Heart left ventricle (tissue), 13 donors: Measurements from ENCODE around the gene HMCN2.

Source experiments
- CTCF ChIP-seq, 12 donors: fragments of 200-600 bp; sonication (generic) in 4 of 12; IDR thresholded peaks; one replicate each; pipeline versions ENCODE4 v1.5.0 to v1.8.0; 2018 to 2022; ENCODE audit warnings: antibody characterized with exemption in 12 of 12, mild to moderate bottlenecking in 5 of 12
- POLR2A ChIP-seq, 2 donors: fragments of 450-650 bp; IDR thresholded peaks; one replicate each; pipeline ENCODE4 v1.6.1; 2017; ENCODE audit warnings: antibody characterized with exemption in 2 of 2, mild to moderate bottlenecking in 2 of 2, moderate library complexity in 2 of 2
- donor health status: ischemic (EF 13 %, LVEDD 7.1; RV severe dilation, severe dysfunction).
- donor health status: DM: no; HTN: yes; CAD: no.
- donor health status: DM: no; HTN: no; CAD: no.
- donor health status: ischemic (EF 25% LVEDD 6.9; RV normal size, moderate dysfunction).
- donor health status: ischemic (EF 25% LVEDD 5.7; RV mildly dilated, moderate dysfunction).
- donor health status: ischemic (EF 35%, LVEDD 5.7; RV mildly dilated, moderate dysfunction).
- donor health status: nonischemic (EF 11% LVEDD 7.7; RV severe dilation, severe dysfunction).
- donor health status: DM: yes; HTN: yes; CAD: no.
- donor health status: PGD.
- donor health status: ischemic (EF 29% LVEDD 5.4; RV normal size, mild dysfunction).
- donor health status: nonischemic (EF 23%, LVEDD 6.1; RV moderate dilation, normal function).

- TF ChIP-seq CTCF (IDR thresholded peaks at IDR 0.05) = no peak
- no peak for TF ChIP-seq POLR2A (IDR thresholded peaks at IDR 0.05)
These were observed 208.0 kb downstream of the HMCN2 start for GRCh38 chr9:130473566-130473965.
